ENCODE data around the gene IQCK.
"Not testable (repeated sequence)": the region's sequence is repeated elsewhere in the genome, so short reads cannot be mapped to it uniquely, and the experiment has no call there.

The IQCK gene

GRCh38 chr16:19717741-19718623 lies at the start of gene IQCK, which contains the start of gene KNOP1:
Gene IQCK, plus strand, starts transcription at chr16:19718271. Its CDS starts 36 bp downstream, at chr16:19718307.
Gene KNOP1, minus strand, starts transcription at chr16:19718227. Its CDS starts 3,192 bp downstream, at chr16:19715035.
- peak within 1 kb of the TSS; percentile 94 for H3K4me3 ChIP-seq (replicated peaks; ENCODE audit: low read depth, low read length)
- TF ChIP-seq CTCF (IDR thresholded peaks at IDR 0.05; ENCODE audit: low read length, missing control alignments) = no peak
- peak; percentile 90 for DNase-seq (ENCODE audit: low read depth)

GRCh38 chr16:19672378-19672777 lies 45.7 kb upstream of the IQCK start:
- H3K4me3 ChIP-seq (replicated peaks; ENCODE audit: low read depth, low read length) = no peak overlapping the region
- no peak for DNase-seq (ENCODE audit: low read depth)
- TF ChIP-seq CTCF (IDR thresholded peaks at IDR 0.05; ENCODE audit: low read length, missing control alignments) = no peak

- H3K4me3 ChIP-seq (replicated peaks; ENCODE audit: low read depth, low read length) = no peak overlapping the region
- TF ChIP-seq CTCF (IDR thresholded peaks at IDR 0.05; ENCODE audit: low read length, missing control alignments) = no peak
- no peak for DNase-seq (ENCODE audit: low read depth)
Observed at GRCh38 chr16:19674485-19674884, 43.6 kb upstream of the IQCK start.

- DNase-seq (ENCODE audit: low read depth) = no peak
- TF ChIP-seq CTCF (IDR thresholded peaks at IDR 0.05; ENCODE audit: low read length, missing control alignments) = no peak
- H3K4me3 ChIP-seq (replicated peaks; ENCODE audit: low read depth, low read length) = no peak overlapping the region
Observed at GRCh38 chr16:19677402-19677801, 40.7 kb upstream of the IQCK start.

- no peak for DNase-seq (ENCODE audit: low read depth)
- TF ChIP-seq CTCF (IDR thresholded peaks at IDR 0.05; ENCODE audit: low read length, missing control alignments) = no peak
- H3K4me3 ChIP-seq (replicated peaks; ENCODE audit: low read depth, low read length) = no peak overlapping the region
Observed at GRCh38 chr16:19678804-19679203, 39.3 kb upstream of the IQCK start.

GRCh38 chr16:19679281-19679680 lies 38.8 kb upstream of the IQCK start:
- not testable (repeated sequence) for DNase-seq (ENCODE audit: low read depth); H3K4me3 ChIP-seq (replicated peaks; ENCODE audit: low read depth, low read length)

- H3K4me3 ChIP-seq (replicated peaks; ENCODE audit: low read depth, low read length) = no peak overlapping the region
- no peak for DNase-seq (ENCODE audit: low read depth)
- no peak for TF ChIP-seq CTCF (IDR thresholded peaks at IDR 0.05; ENCODE audit: low read length, missing control alignments)
Observed at GRCh38 chr16:19680881-19681340, 37.2 kb upstream of the IQCK start.

Data from fibroblast of pulmonary artery (primary cell).